ENCODE data around the gene CCL17.

CCL17 gene

GRCh38 chr16:57377080-57377841 is 27.3 kb upstream of the CCL17 start:
- DNase-seq (ENCODE audit: low read depth), result no peak

GRCh38 chr16:57379579-57379978 is 25.0 kb upstream of the CCL17 start:
- peak; percentile 49 for DNase-seq (ENCODE audit: low read depth)

GRCh38 chr16:57380671-57381462 is 23.7 kb upstream of the CCL17 start:
- DNase-seq (ENCODE audit: low read depth), result peak; percentile 19

GRCh38 chr16:57381791-57382534 is 22.6 kb upstream of the CCL17 start:
- DNase-seq (ENCODE audit: low read depth), result no peak

GRCh38 chr16:57382535-57383275 is 21.9 kb upstream of the CCL17 start:
- no peak for DNase-seq (ENCODE audit: low read depth)

- peak; percentile 39 for DNase-seq (ENCODE audit: low read depth)
Observed at GRCh38 chr16:57383276-57384247, 21.0 kb upstream of the CCL17 start.

- no peak for DNase-seq (ENCODE audit: low read depth)
Observed at GRCh38 chr16:57384248-57385070, 20.1 kb upstream of the CCL17 start.

- no peak for DNase-seq (ENCODE audit: low read depth)
Observed at GRCh38 chr16:57385083-57385482, 19.5 kb upstream of the CCL17 start.

GRCh38 chr16:57386381-57386951 is 18.1 kb upstream of the CCL17 start:
- no peak for DNase-seq (ENCODE audit: low read depth)

- DNase-seq (ENCODE audit: low read depth), result no peak
Observed at GRCh38 chr16:57387598-57388354, 16.8 kb upstream of the CCL17 start.

GRCh38 chr16:57388359-57389086 is 16.0 kb upstream of the CCL17 start:
- no peak for DNase-seq (ENCODE audit: low read depth)

- DNase-seq (ENCODE audit: low read depth), result no peak
Observed at GRCh38 chr16:57389087-57389468, 15.5 kb upstream of the CCL17 start.

GRCh38 chr16:57390636-57391295 is 13.8 kb upstream of the CCL17 start:
- no peak for DNase-seq (ENCODE audit: low read depth)

GRCh38 chr16:57391300-57391699 is 13.3 kb upstream of the CCL17 start:
- no peak for DNase-seq (ENCODE audit: low read depth)

GRCh38 chr16:57391708-57392107 is 12.9 kb upstream of the CCL17 start:
- no peak for DNase-seq (ENCODE audit: low read depth)

GRCh38 chr16:57392694-57393093 is 11.9 kb upstream of the CCL17 start:
- no peak for DNase-seq (ENCODE audit: low read depth)

- DNase-seq (ENCODE audit: low read depth), result no peak
Observed at GRCh38 chr16:57394444-57394843, 10.1 kb upstream of the CCL17 start.

GRCh38 chr16:57395026-57395425 is 9.5 kb upstream of the CCL17 start:
- DNase-seq (ENCODE audit: low read depth), result no peak
